HepG2 (cell line): ENCODE data around the gene ANAPC2. TPM values are rescaled to one million over a fixed set of nuclear protein-coding genes. Genes with fewer than 3 reads are reported as not detected.
A peak's percentile ranks its signal among the peaks of the same experiment; 100 is the strongest.

Experiments
- FOXA1 ChIP-seq, 2 experiments: fragments of 450-650 bp in 1 of 2; sonication (generic) in 1 of 2; formaldehyde crosslinking in 1 of 2; IDR thresholded peaks; 2 replicates each; pipeline versions ENCODE4 v1.4.0 to v1.6.1; 2016 to 2020; ENCODE audit warnings: missing genetic modification reagents in 1 of 2
- GPBP1L1 ChIP-seq: sonication (generic); formaldehyde crosslinking; IDR thresholded peaks from 2 replicates; pipeline ENCODE4 v1.5.0; 2020; ENCODE audit warnings: mild to moderate bottlenecking, missing genetic modification reagents
- HOXA5 ChIP-seq: sonication (generic); formaldehyde crosslinking; IDR thresholded peaks from 2 replicates; pipeline ENCODE4 v1.4.0; 2020; ENCODE audit warnings: missing genetic modification reagents
- KDM4B ChIP-seq: sonication (generic); formaldehyde crosslinking; IDR thresholded peaks from 2 replicates; pipeline ENCODE4 v1.4.0; 2020; ENCODE audit warnings: missing genetic modification reagents
- MLXIP ChIP-seq: sonication (generic); formaldehyde crosslinking; IDR thresholded peaks from 2 replicates; pipeline ENCODE4 v1.9.0; 2021; ENCODE audit warnings: missing genetic modification reagents, borderline replicate concordance
- NFATC3 ChIP-seq: sonication (generic); formaldehyde crosslinking; IDR thresholded peaks from 2 replicates; pipeline ENCODE4 v1.5.1; 2020; ENCODE audit warnings: mild to moderate bottlenecking, missing genetic modification reagents
- NFE2L1 ChIP-seq: sonication (generic); formaldehyde crosslinking; IDR thresholded peaks from 2 replicates; pipeline ENCODE4 v1.4.0; 2020; ENCODE audit warnings: missing genetic modification reagents, mild to moderate bottlenecking, borderline replicate concordance
- NFKBIZ ChIP-seq: IDR thresholded peaks from 2 replicates; pipeline ENCODE4 v1.6.1; 2018; ENCODE audit warnings: missing genetic modification reagents, missing compliant biosample characterization
- NPAS2 ChIP-seq: sonication (generic); formaldehyde crosslinking; IDR thresholded peaks from 2 replicates; pipeline ENCODE4 v1.8.0; 2022; ENCODE audit warnings: mild to moderate bottlenecking, missing genetic modification reagents, borderline replicate concordance
- PITX1 ChIP-seq: sonication (generic); formaldehyde crosslinking; IDR thresholded peaks from 2 replicates; pipeline ENCODE4 v1.5.1; 2020; ENCODE audit warnings: mild to moderate bottlenecking, missing genetic modification reagents
- SAP130 ChIP-seq: IDR thresholded peaks from 2 replicates; pipeline ENCODE4 v1.6.1; 2016; ENCODE audit warnings: low read depth
- SNAI1 ChIP-seq: sonication (generic); formaldehyde crosslinking; IDR thresholded peaks from 2 replicates; pipeline ENCODE4 v1.5.0; 2020; ENCODE audit warnings: mild to moderate bottlenecking, missing genetic modification reagents, borderline replicate concordance
- TOE1 ChIP-seq: sonication (generic); formaldehyde crosslinking; IDR thresholded peaks from 2 replicates; pipeline ENCODE4 v1.4.0; 2020; ENCODE audit warnings: mild to moderate bottlenecking, missing genetic modification reagents
- ZFP82 ChIP-seq: sonication (generic); formaldehyde crosslinking; IDR thresholded peaks from 2 replicates; pipeline ENCODE4 v1.5.1; 2020; ENCODE audit warnings: mild to moderate bottlenecking, missing genetic modification reagents, borderline replicate concordance
- ZMAT3 ChIP-seq: sonication (generic); formaldehyde crosslinking; conservative IDR thresholded peaks from 2 replicates; pipeline ENCODE4 v1.7.0; 2021; ENCODE audit warnings: missing genetic modification reagents
- ZNF563 ChIP-seq: sonication (generic); formaldehyde crosslinking; IDR thresholded peaks from 2 replicates; pipeline ENCODE4 v1.8.0; 2022; ENCODE audit warnings: mild to moderate bottlenecking, moderate library complexity, missing genetic modification reagents
- ZNF619 ChIP-seq: sonication (generic); formaldehyde crosslinking; IDR thresholded peaks from 2 replicates; pipeline ENCODE4 v1.4.0; 2020; ENCODE audit warnings: mild to moderate bottlenecking, missing genetic modification reagents
- ZNF644 ChIP-seq: IDR thresholded peaks from 2 replicates; pipeline ENCODE4 v1.6.1; 2016; ENCODE audit warnings: low read depth
- ZNF703 ChIP-seq: sonication (generic); formaldehyde crosslinking; IDR thresholded peaks from 2 replicates; pipeline ENCODE4 v1.5.1; 2020; ENCODE audit warnings: missing genetic modification reagents, mild to moderate bottlenecking, moderate library complexity, borderline replicate concordance
- ZNF746 ChIP-seq: sonication (generic); formaldehyde crosslinking; IDR thresholded peaks from 2 replicates; pipeline ENCODE4 v1.8.0; 2022; ENCODE audit warnings: mild to moderate bottlenecking, missing genetic modification reagents
- polyA plus RNA-seq, 8 experiments: library from polyadenylated mRNA; depleted of rRNA in 3 of 8; stranded (reverse) in 7 of 8; unstranded in 1 of 8; fragments of >200 nt; fragmentation: Illumina TruSeq in 4 of 8; extraction: Trizol in 4 of 8; gene quantifications; 2 replicates each; pipeline versions ENCODE4 v1.2.1 to v1.2.3, GENCODE V29; 2011 to 2016; ENCODE audit warnings: low read depth in 4 of 8, missing spikeins in 1 of 8, mixed read lengths in 1 of 8; ENCODE audit not compliant: insufficient read depth in 1 of 8
- total RNA-seq, 5 experiments: library from RNA; depleted of rRNA; stranded (reverse); fragments of >200 nt; fragmentation: Illumina TruSeq; extraction: Trizol; gene quantifications; 2 replicates each; pipeline ENCODE4 v1.2.3, GENCODE V29; 2016; ENCODE audit warnings: low read depth in 1 of 5
- TF ChIP-seq, protein P1 (sequence below): IDR thresholded peaks from 2 replicates; pipeline ENCODE4 v1.6.1; 2016
- TF ChIP-seq, protein P2 (sequence below): IDR thresholded peaks from 2 replicates; pipeline ENCODE4 v1.6.1; 2012; ENCODE audit warnings: inconsistent platforms
- TF ChIP-seq, protein P3 (sequence below): sonication (generic); formaldehyde crosslinking; IDR thresholded peaks from 2 replicates; pipeline ENCODE4 v1.8.0; 2022; ENCODE audit warnings: missing genetic modification reagents, mild to moderate bottlenecking, borderline replicate concordance
- TF ChIP-seq, protein P4 (sequence below): sonication (generic); formaldehyde crosslinking; IDR thresholded peaks from 2 replicates; pipeline ENCODE4 v1.5.0; 2020; ENCODE audit warnings: mild to moderate bottlenecking, missing genetic modification reagents

ANAPC2 gene
- total and polyA plus RNA-seq, 2 of the 13 experiments (the other 11 are each of a cell fraction or from before 2014, with no cell fraction given), result 12.3 to 15.4 TPM

- TF ChIP-seq MLXIP, result no peak
- TF ChIP-seq, protein P1, sequence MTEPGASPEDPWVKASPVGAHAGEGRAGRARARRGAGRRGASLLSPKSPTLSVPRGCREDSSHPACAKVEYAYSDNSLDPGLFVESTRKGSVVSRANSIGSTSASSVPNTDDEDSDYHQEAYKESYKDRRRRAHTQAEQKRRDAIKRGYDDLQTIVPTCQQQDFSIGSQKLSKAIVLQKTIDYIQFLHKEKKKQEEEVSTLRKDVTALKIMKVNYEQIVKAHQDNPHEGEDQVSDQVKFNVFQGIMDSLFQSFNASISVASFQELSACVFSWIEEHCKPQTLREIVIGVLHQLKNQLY (CRISPR knock-in tag), result no peak
- no peak for TF ChIP-seq ZNF619 (CRISPR knock-in tag)
- no peak for TF ChIP-seq SAP130 (CRISPR knock-in tag)
- TF ChIP-seq, protein P2, sequence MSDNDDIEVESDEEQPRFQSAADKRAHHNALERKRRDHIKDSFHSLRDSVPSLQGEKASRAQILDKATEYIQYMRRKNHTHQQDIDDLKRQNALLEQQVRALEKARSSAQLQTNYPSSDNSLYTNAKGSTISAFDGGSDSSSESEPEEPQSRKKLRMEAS, result no peak
- TF ChIP-seq ZNF703 (CRISPR knock-in tag), result no peak
- no peak for TF ChIP-seq ZFP82
- TF ChIP-seq HOXA5 (CRISPR knock-in tag), result no peak
- no peak for TF ChIP-seq NFE2L1 (CRISPR knock-in tag)
- TF ChIP-seq ZNF563 (CRISPR knock-in tag), result 0 out of 2 replicates have a peak, but pooled peaks have one; percentile 0
- TF ChIP-seq NPAS2 (CRISPR knock-in tag), result no peak
- TF ChIP-seq GPBP1L1 (CRISPR knock-in tag), result no peak
- TF ChIP-seq ZNF644 (CRISPR knock-in tag), result no peak
- no peak for TF ChIP-seq ZMAT3
- TF ChIP-seq, protein P3, sequence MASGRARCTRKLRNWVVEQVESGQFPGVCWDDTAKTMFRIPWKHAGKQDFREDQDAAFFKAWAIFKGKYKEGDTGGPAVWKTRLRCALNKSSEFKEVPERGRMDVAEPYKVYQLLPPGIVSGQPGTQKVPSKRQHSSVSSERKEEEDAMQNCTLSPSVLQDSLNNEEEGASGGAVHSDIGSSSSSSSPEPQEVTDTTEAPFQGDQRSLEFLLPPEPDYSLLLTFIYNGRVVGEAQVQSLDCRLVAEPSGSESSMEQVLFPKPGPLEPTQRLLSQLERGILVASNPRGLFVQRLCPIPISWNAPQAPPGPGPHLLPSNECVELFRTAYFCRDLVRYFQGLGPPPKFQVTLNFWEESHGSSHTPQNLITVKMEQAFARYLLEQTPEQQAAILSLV (CRISPR knock-in tag), result no peak
- TF ChIP-seq, protein P4, sequence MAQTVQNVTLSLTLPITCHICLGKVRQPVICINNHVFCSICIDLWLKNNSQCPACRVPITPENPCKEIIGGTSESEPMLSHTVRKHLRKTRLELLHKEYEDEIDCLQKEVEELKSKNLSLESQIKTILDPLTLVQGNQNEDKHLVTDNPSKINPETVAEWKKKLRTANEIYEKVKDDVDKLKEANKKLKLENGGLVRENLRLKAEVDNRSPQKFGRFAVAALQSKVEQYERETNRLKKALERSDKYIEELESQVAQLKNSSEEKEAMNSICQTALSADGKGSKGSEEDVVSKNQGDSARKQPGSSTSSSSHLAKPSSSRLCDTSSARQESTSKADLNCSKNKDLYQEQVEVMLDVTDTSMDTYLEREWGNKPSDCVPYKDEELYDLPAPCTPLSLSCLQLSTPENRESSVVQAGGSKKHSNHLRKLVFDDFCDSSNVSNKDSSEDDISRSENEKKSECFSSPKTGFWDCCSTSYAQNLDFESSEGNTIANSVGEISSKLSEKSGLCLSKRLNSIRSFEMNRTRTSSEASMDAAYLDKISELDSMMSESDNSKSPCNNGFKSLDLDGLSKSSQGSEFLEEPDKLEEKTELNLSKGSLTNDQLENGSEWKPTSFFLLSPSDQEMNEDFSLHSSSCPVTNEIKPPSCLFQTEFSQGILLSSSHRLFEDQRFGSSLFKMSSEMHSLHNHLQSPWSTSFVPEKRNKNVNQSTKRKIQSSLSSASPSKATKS (CRISPR knock-in tag), result no peak
- 0 out of 2 replicates have a peak, but pooled peaks have one; percentile 26 for TF ChIP-seq SNAI1
- TF ChIP-seq NFKBIZ, result no peak
- no peak for TF ChIP-seq ZNF746
- no peak for TF ChIP-seq FOXA1 (IDR thresholded peaks at IDR 0.05)
- TF ChIP-seq FOXA1 (CRISPR knock-in tag; IDR thresholded peaks at IDR 0.05), result no peak
- TF ChIP-seq NFATC3, result 0 out of 2 replicates have a peak, but pooled peaks have one; percentile 48
- TF ChIP-seq TOE1 (CRISPR knock-in tag), result no peak
- no peak for TF ChIP-seq PITX1
- no peak for TF ChIP-seq KDM4B (CRISPR knock-in tag)
Observed at GRCh38 chr9:137188086-137188489, 272 bp downstream of the ANAPC2 start (continued).
